K562 (cell line): ENCODE results near the gene SUGP1. TPM values are rescaled to one million over a fixed set of nuclear protein-coding genes. Genes with fewer than 3 reads are reported as not detected.
A peak's percentile ranks its signal among the peaks of the same experiment; 100 is the strongest.

Source experiments
- ATAC-seq: fragments of 200-7000 bp; cut with Tn5 transposase; 3 replicates; pipeline ENCODE4 v1.9.1; 2020; ENCODE audit warnings: moderate library complexity
- BruUV-seq: library from RNA; stranded (reverse); fragments of 400-500 nt; replicated peaks from 2 replicates; lab custom pipeline; 2021; lab: Mats Ljungman, UMichigan
- CTCF ChIA-PET: fragments of 300-600 bp; formaldehyde crosslinking; extraction: SDS; loops from one replicate; lab custom pipeline; 2021; ENCODE audit warnings: low intra/inter-chr PET ratio; lab: Yijun Ruan, JAX
- POLR2A ChIA-PET: fragments of 300-600, 350-650 bp; sonication (Branson Sonifier 250); formaldehyde crosslinking; extraction: SDS; loops from one replicate; lab custom pipeline; 2021; ENCODE audit warnings: antibody characterized with exemption, inconsistent platforms; lab: Yijun Ruan, JAX
- DNase-seq, 4 experiments: peaks; one replicate each; pipeline versions ENCODE4 v3.0.0 to v3.0.0-alpha.2; 2011 to 2018; ENCODE audit warnings: low spot score in 3 of 4, mixed read lengths in 3 of 4; ENCODE audit errors: extremely low read depth in 1 of 4
- FAIRE-seq: peaks from 2 replicates; lab custom pipeline; 2011; peaks lifted over from hg19 to GRCh38; lab: Jason Lieb, UNC
- H2AFZ ChIP-seq: 2 replicates; pipeline ENCODE4 v1.6.0; 2011; ENCODE audit warnings: low read depth, low read length, control low read depth, inconsistent platforms
- H3K27ac ChIP-seq: fragments of 200-600 bp; 3 replicates; pipeline ENCODE4 v1.8.0; 2011; ENCODE audit warnings: low read depth, mild to moderate bottlenecking, control low read depth, inconsistent platforms, low read length, moderate library complexity, mixed read lengths; ENCODE audit errors: extremely low read depth
- H3K27me3 ChIP-seq, 2 experiments: fragments of 300-600 bp in 1 of 2; 2 replicates in 1 of 2; 3 replicates in 1 of 2; pipeline versions ENCODE4 v1.6.0 to v1.8.0; 2011; ENCODE audit warnings: inconsistent platforms in 2 of 2, low read length in 2 of 2, mild to moderate bottlenecking in 1 of 2, mixed read lengths in 1 of 2, moderate library complexity in 1 of 2; ENCODE audit not compliant: control insufficient read depth in 2 of 2, insufficient read depth in 2 of 2
- H3K36me3 ChIP-seq: fragments of 300-600 bp; 3 replicates; pipeline ENCODE4 v1.8.0; 2011; ENCODE audit warnings: mild to moderate bottlenecking, low read length, inconsistent platforms; ENCODE audit not compliant: control insufficient read depth, insufficient read depth
- H3K4me1 ChIP-seq, 2 experiments: fragments of 200-600 bp in 1 of 2; replicated peaks in 1 of 2; 2 replicates in 1 of 2; 3 replicates in 1 of 2; pipeline versions ENCODE4 v1.5.1 to v1.8.0; 2011; ENCODE audit warnings: inconsistent platforms in 2 of 2, low read length in 2 of 2, mild to moderate bottlenecking in 1 of 2, mixed read lengths in 1 of 2, moderate library complexity in 1 of 2; ENCODE audit not compliant: control insufficient read depth in 2 of 2, insufficient read depth in 2 of 2
- H3K4me2 ChIP-seq: 2 replicates; pipeline ENCODE4 v1.6.1; 2011; ENCODE audit warnings: low read length, control low read depth, inconsistent platforms, mixed read lengths; ENCODE audit not compliant: insufficient read depth
- H3K4me3 ChIP-seq: fragments of 200-600 bp; sonication (generic), shearing (Covaris generic); 2 replicates; pipeline ENCODE4 v1.5.1; 2016; ENCODE audit warnings: control low read depth, inconsistent platforms
- H3K79me2 ChIP-seq: fragments of 200-600 bp; 3 replicates; pipeline ENCODE4 v1.8.0; 2011; ENCODE audit warnings: low read length, inconsistent platforms; ENCODE audit not compliant: control insufficient read depth, insufficient read depth
- H3K9ac ChIP-seq, 2 experiments: 2 replicates each; pipeline versions ENCODE4 v1.6.0 to v1.6.1; 2011; ENCODE audit warnings: low read depth in 2 of 2, low read length in 2 of 2, control low read depth in 1 of 2, inconsistent platforms in 1 of 2, mild to moderate bottlenecking in 1 of 2, mixed read lengths in 1 of 2; ENCODE audit not compliant: insufficient read depth in 1 of 2
- H3K9me1 ChIP-seq: one replicate; pipeline ENCODE4 v1.6.0; 2011; ENCODE audit warnings: inconsistent platforms, mild to moderate bottlenecking, low read length, moderate library complexity; ENCODE audit not compliant: control insufficient read depth, insufficient read depth
- H3K9me3 ChIP-seq: replicated peaks from 2 replicates; pipeline ENCODE4 v1.5.1; 2011; ENCODE audit warnings: low read depth, low read length, inconsistent platforms; ENCODE audit not compliant: control insufficient read depth, insufficient read depth
- H4K20me1 ChIP-seq: replicated peaks from 2 replicates; pipeline ENCODE4 v1.6.1; 2011; ENCODE audit warnings: low read length, inconsistent platforms, mixed read lengths; ENCODE audit not compliant: control insufficient read depth, insufficient read depth
- ESRRA ChIP-seq: fragments of 450-650 bp; IDR thresholded peaks from 2 replicates; pipeline ENCODE4 v1.6.1; 2014; ENCODE audit warnings: low read depth, mild to moderate bottlenecking, moderate library complexity, borderline replicate concordance
- FUS ChIP-seq: fragments of 200-400 bp; formaldehyde crosslinking; optimal IDR thresholded peaks from 2 replicates; pipeline ENCODE3; 2017; ENCODE audit warnings: low read depth, low read length
- GTF3C2 ChIP-seq: IDR thresholded peaks from 3 replicates; pipeline ENCODE4 v1.6.1; 2011; ENCODE audit warnings: borderline replicate concordance, mild to moderate bottlenecking, moderate library complexity; ENCODE audit not compliant: insufficient read length; ENCODE audit errors: extremely low read depth
- NEUROD1 ChIP-seq: fragments of 150-350 bp; IDR thresholded peaks from 2 replicates; pipeline ENCODE4 v1.6.1; 2014; ENCODE audit warnings: borderline replicate concordance, low read length, low read depth; ENCODE audit not compliant: partially characterized antibody
- NFATC3 ChIP-seq: fragments of 450-650 bp; IDR thresholded peaks from 2 replicates; pipeline ENCODE4 v1.6.1; 2017; ENCODE audit warnings: mild to moderate bottlenecking
- POLR2G ChIP-seq: fragments of 200-400 bp; formaldehyde crosslinking; IDR thresholded peaks from 2 replicates; pipeline ENCODE4 v1.6.1; 2017; ENCODE audit warnings: low read depth, mild to moderate bottlenecking, antibody characterized with exemption, low read length, moderate library complexity
- RNF2 ChIP-seq: sonication (generic); IDR thresholded peaks from 2 replicates; pipeline ENCODE4 v1.6.1; 2016
- WGBS: fragments of 100-300 bp; shearing (Covaris generic); methylation state at CpG from one replicate; pipeline ENCODE4 v1.1.6; 2016; ENCODE audit warnings: low coverage, mixed read lengths; ENCODE audit not compliant: insufficient coverage; ENCODE audit errors: missing lambda C conversion rate; 5-methylcytosine and 5-hydroxymethylcytosine counted together
- in situ Hi-C: fragments of 300-500 bp; cut with MboI; formaldehyde crosslinking; loops from 4 replicates; pipeline ENCODE4 v1.15.0; 2018; ENCODE audit warnings: inconsistent platforms, mixed read lengths
- intact Hi-C: fragments of 100-400 bp; cut with micrococcal nuclease; formaldehyde crosslinking; loops from 2 replicates; pipeline ENCODE4 v1.14.2; 2022
- polyA plus RNA-seq, 8 experiments: library from polyadenylated mRNA; depleted of rRNA in 4 of 8; stranded (reverse) in 5 of 8; unstranded in 3 of 8; fragments of >200 nt; fragmentation: Nextera tagmentation in 2 of 8; fragmentation: Illumina TruSeq in 1 of 8; extraction: Ambion mirVana in 2 of 8; extraction: Trizol in 1 of 8; gene quantifications; 2 replicates each; pipeline versions ENCODE4 v1.2.1 to v1.2.3, GENCODE V29; 2011 to 2014; ENCODE audit warnings: inconsistent platforms in 1 of 8, missing spikeins in 1 of 8
- total RNA-seq, 7 experiments: library from RNA; depleted of rRNA in 6 of 7; stranded (reverse); fragments of >200 nt in 6 of 7; fragmentation: Illumina TruSeq in 2 of 7; extraction: Trizol in 2 of 7; gene quantifications; 2 replicates each; pipeline versions ENCODE4 v1.2.1 to v1.2.3, GENCODE V29; 2011 to 2021; ENCODE audit warnings: low replicate concordance in 1 of 7

The SUGP1 gene
- total and polyA plus RNA-seq, 9 of the 15 experiments (the other 6 are each of a cell fraction or from before 2014, with no cell fraction given), result 1.0 to 53.3 (median 32.4) TPM

- Histone ChIP-seq H3K4me3 (no peak overlapping the region), H2AFZ (no peak overlapping the region), H3K27me3 (no peaks in the 10 kb centered on the region), H3K27ac (no peak overlapping the region), H3K4me1 (peaks cover 0 to 6% of the 10 kb centered on the region in 2 experiments; a peak in 2 of 5 replicates), H3K36me3 (peaks cover 84% of the 10 kb centered on the region), H3K4me2 (no peak overlapping the region), H3K79me2 (no peaks in the 10 kb centered on the region), H3K9ac (no peak overlapping the region), H4K20me1 (0 out of 2 replicates have a peak, but pooled peaks cover 4% of the 10 kb centered on the region), H3K9me1 (no peaks in the 10 kb centered on the region), H3K9me3 (no peaks in the 10 kb centered on the region)
- ATAC-seq (no peak), FAIRE-seq (no peak), DNase-seq (no peak)
- BruUV-seq, result no TSS peak
- 0 out of 2 replicates have a peak, but pooled peaks have one; percentile 28 for TF ChIP-seq POLR2G
- no peak for TF ChIP-seq RNF2
- in situ Hi-C loops (no loop called here), intact Hi-C loops (no loop called here)
- ChIA-PET CTCF (no interaction called here), POLR2A (no interaction called here)
- WGBS, result 96% methylated on average over 8 of the region's 10 CpGs
Measured at GRCh38 chr19:19308373-19308772, 11.9 kb downstream of the SUGP1 start.

- Histone ChIP-seq H3K79me2 (no peaks in the 10 kb centered on the region), H3K27me3 (no peaks in the 10 kb centered on the region), H3K36me3 (peaks cover 90% of the 10 kb centered on the region; the same call in 2 of the 3 replicates), H3K4me3 (no peak overlapping the region), H3K27ac (no peak overlapping the region), H3K9me3 (no peaks in the 10 kb centered on the region), H3K9ac (no peak overlapping the region; a peak in 1 of 4 replicates), H4K20me1 (0 out of 2 replicates have a peak, but pooled peaks cover 4% of the 10 kb centered on the region)
- no TSS peak for BruUV-seq
- DNase-seq, result no peak
- intact Hi-C loops (no loop called here), in situ Hi-C loops (no loop called here)
- 96% methylated on average over 5 of the region's 9 CpGs for WGBS
- ATAC-seq, result no peak
- TF ChIP-seq GTF3C2 (no peak), NFATC3 (no peak), FUS (no peak), ESRRA (no peak), NEUROD1 (no peak)
- TF ChIP-seq, all 486 proteins: peak for 0
- H3K4me2 ChIP-seq, result no peak overlapping the region
- H3K9me1 ChIP-seq, result no peaks in the 10 kb centered on the region
- ChIA-PET CTCF (interaction anchor here (0.7 kb wide), 1 partner anchor 659 kb away, joined by 3 read pairs; no protein-coding TSS in a partner anchor), POLR2A (interaction anchor here (1.5 kb wide), 1 partner anchor 11 kb away, joined by 6 read pairs; no protein-coding TSS in a partner anchor)
- H2AFZ ChIP-seq, result no peak overlapping the region
- FAIRE-seq, result no peak
- peaks cover 0 to 6% of the 10 kb centered on the region in 2 experiments; a peak in 2 of 5 replicates for H3K4me1 ChIP-seq
Measured at GRCh38 chr19:19306191-19306590, 14.1 kb downstream of the SUGP1 start.
